GM19238 (cell line): ENCODE data around the gene MYBPC3.
"Not testable (repeated sequence)": the region's sequence is repeated elsewhere in the genome, so short reads cannot be mapped to it uniquely, and the experiment has no call there.

ENCODE experiments used
- DNase-seq: peaks from one replicate; pipeline ENCODE4 v3.0.0; 2011; ENCODE audit warnings: low spot score; ENCODE audit not compliant: insufficient read length

MYBPC3 gene

DNA sequence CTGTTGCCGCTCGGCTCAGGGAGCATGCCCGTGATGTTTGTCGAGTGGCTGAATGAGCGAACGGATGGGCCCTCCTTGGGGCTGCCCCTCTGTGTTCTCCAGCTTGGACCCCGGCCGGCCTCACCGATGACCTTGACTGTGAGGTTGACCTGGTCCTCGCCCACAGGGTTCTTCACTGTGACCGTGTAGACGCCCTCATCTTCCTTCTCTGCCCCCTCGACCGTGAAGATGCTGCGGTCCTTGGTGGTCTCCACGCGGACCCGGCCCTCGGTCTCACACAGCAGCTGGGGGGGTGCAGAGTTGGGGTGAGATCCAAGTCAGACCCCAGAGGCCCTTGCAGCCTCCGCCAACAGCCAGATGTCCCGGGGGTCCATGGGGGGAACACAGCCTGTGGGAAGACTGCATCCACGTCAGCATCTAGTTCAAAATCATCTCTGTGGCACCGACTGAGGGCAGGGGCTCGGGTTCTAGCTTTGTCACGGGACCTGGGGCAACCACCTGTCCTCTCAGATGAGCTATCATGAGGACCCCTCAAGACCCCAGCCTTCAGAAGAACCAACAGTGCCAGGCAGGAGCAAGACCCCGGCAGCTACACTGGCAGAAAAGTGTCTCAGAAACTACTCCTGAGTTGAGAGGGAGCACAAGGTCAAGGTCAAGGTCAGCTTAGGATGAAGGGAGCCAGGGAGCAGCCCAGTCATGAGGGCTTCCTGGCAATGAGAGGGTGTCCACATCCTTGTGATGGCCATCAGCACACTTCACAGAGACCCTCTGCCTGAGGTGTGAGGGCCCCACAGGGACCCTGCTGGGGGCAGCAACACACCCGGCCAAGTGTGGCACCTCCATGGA, 13.9 kb downstream of the MYBPC3 start:
- no peak for DNase-seq

DNA sequence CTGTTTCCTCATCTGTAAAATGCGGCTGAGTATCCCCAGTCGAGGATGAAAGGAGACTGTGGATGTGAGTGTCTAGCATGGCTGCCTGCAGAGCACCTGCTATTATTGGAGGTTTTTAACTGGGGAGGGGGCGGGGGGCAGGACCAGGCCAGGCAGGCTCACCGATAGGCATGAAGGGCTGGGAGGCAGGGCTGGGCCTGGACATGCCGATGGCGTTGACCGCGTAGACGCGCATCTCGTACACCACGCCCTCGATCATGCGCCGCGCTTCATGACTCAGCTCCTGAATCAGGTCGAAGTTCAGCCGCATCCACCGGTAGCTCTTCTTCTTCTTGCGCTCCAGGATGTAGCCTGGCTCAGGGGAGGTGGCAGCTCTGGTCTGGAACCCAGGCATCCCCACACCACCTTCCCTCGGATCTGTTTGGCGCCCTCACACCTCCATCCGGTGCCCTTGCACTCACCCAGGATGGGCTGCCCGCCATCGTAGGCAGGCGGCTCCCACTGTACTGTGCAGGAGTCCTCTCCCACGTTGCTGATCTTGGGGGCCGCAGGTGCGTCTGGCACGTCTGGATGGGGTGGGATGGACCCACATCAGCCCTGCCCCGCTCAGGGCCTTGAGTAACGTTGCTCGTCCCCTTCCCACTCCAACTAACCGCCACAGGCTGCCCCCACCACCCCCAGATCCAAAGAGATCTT, 15.1 kb downstream of the MYBPC3 start:
- no peak for DNase-seq

DNA sequence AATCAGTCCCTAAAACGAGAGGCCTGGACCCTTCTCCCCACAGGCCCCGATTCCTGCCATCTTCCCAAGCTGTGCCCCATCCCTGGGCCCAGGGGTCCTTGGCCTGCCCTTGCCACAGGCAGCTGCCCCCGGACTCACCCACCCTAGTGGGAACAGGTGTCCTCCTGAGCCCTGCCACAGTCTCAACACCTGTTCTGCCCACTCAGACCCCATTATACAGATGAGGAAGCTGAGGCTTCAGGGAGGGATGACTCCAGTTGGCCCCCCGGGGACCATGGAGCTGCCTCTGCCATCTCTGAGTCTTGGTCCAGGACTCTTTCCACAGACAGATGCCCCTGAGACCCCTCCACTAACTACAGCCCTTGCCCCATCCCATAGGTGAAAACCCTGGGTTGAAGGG, 15.9 kb downstream of the MYBPC3 start:
- DNase-seq = no peak

DNA sequence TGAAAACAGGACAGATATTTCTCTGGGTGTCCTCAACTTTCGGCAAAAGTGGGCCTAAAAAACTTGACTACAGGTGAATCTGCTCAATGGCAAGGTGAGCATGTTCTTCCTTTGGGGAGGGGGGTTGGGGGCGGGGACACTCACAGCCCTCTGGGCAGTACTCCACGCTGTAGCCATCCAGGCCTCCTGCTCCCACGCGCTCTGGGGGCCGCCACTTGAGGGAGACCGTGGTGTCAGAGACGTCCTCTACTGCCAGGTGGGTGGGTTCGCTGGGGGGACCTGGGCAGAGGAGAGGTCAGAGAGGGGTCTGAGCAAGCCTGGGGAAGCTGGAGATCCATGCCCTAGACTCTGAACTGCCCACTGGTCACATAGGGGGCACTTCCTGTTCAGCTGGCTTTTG, 16.8 kb downstream of the MYBPC3 start:
- DNase-seq = no peak

DNA sequence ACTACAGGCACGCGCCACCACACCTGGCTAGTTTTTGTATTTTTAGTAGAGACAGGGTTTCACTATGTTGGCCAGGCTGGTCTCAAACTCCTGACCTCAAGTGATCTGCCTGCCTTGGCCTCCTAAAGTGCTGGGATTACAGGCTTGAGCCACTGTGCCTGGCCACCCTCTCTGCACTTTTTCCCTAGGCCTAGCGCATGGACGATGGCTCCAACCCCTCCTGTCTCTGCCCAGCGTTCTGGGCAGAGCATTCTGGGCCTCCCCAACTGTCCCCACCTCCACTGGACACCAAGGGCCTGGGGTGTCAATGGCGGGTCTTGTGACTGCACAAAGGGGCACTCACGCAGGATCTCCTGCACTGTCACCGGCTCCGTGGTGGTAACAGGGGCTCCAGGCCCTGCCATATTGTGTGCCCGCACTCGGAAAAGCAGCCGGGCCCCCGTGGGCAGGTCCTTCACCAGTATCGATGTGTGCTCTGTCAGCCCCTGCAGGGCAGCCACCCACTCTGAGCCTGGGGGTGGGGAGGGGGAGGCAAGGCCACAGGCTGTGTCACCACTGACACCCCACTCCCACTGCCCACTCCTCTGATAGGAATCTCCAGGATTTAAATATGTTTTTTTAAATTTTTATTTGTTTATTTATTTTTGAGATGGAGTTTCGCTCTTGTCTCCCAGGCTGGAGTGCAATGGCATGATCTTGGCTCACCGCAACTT, 17.6 kb downstream of the MYBPC3 start:
- DNase-seq = not testable (repeated sequence)

DNA sequence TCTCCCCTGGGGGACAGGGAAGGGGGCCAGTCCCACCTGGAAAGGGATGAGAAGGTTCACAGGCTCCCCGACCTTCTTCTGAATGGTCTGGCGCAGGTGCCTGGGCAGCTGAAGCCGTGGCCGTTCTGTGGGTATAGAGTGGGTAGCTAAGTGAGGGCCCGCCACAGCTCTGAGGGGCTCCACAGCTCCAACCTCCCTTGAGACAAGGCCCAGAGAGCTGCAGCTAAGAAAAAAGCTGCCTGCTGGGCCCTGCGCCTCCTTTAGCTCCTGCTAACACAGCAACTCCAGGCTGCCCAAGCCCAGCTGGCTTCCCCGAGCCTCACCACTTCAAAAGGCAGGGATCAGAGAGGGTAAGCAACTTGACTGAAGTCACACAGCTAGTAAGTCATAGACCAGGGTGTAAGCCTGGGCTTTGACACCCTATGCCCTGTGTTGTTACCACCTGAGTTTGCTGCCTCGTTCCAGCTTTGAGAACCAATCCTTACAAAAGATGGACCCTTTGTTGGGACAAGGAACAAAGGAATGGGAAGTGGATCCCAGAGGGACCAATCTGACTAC, 18.5 kb downstream of the MYBPC3 start:
- no peak for DNase-seq

DNA sequence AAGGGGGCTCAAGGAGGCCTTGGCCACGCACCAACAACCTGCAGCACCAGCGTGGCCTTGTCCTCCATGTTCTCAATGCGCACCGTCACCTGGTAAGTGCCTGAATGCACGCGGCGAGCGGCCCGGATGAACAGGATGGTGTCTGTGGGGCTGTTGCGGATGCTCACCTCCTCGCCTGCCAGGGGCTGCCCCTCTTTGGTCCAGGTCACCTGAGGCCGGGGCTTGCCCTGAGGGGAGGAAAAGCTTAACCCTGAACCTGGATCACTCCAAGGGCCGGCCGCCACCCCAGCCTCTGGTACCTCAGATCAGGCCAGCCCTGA, 19.0 kb downstream of the MYBPC3 start:
- DNase-seq = no peak

DNA sequence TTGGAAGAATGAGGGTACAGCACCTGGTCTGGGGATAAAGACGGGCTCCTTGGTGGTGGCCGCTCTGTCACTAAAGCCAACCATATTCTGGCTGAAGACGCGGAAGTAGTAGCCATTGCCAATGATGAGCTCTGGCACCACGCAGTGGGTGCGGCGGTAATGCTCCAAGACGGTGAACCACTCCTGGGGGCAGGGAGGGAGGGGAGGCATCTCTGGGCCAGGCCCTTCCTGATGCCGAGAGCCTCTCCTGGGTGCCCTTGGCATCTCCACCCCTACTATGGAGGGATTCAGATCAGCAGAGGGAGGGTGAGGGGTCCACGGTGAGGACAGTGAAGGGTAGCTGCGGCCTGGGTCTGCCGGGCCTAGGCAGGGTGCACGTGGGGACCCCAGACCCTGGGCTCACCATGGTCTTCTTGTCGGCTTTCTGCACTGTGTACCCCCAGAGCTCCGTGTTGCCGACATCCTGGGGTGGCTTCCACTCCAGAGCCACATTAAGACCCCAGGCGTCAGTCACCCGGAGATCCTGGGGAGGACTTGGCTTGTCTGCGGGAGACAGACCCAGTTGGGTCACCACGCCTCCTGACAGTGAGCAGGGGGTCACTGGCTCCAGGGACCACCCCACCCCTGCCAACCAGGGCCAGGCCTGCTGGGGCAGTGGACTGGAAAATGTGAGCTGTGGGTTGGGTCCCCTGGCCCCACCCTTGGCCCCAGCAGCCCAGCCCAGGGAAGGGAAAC, 19.5 kb downstream of the MYBPC3 start:
- no peak for DNase-seq

DNA sequence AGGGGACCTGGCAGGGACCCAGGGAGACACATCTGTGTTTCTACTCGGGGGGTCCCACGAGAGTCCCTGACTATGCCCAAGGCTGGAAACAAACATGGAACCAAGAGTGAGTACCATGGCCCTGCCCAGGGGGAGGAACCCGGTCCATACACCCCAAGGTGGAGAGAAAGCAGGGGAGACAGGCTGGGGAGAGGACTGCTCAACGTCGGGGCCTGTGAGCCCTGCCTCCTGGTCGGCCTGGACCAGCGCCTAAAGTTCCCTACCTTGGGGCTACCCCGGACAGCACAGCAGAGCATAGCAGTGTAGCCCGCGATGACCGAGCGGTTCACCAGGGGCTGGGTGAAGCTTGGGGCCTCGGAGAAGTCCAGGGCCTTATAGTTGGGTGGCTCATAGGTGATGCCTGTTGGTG, 20.2 kb downstream of the MYBPC3 start:
- no peak for DNase-seq

DNA sequence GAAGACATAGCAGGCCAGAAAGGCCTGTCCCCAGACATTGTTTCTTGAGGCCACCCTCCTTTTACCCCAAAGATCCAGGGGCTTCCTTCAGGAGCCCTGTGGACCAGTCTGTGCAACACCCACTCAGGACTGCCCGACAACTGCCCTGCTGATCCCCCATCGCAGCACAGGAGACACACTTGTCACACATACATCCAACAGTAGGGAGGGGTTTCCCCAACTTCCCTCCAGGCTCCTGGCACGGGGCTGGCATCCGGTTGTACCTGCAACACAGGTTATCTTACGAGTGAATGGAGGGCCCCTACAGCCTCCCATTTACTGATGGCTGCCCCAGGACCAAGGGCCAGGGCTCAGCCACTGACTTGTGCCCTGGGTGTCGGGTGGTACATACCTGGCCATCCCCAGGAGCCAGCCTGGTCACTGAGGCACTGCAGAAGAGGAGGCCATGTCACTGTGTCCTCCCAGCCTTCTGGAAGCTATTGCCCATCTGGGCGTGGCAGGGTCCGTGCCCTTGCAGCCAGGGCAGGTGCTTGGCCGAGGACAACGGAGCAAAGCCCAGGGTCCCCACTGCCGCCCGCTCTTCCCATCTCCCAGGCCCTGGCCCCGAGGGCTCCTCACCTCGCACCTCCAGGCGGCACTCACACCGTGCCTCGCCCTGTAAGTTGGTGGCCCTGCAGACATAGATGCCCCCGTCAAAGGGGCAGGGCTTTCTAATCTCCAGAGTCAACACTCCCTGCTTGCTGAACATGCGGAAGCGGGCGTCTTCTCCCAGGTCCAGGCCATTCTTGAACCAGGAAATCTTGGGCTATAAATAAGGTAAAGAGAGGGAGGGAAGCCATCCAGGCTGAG, 20.8 kb downstream of the MYBPC3 start:
- DNase-seq = no peak

DNA sequence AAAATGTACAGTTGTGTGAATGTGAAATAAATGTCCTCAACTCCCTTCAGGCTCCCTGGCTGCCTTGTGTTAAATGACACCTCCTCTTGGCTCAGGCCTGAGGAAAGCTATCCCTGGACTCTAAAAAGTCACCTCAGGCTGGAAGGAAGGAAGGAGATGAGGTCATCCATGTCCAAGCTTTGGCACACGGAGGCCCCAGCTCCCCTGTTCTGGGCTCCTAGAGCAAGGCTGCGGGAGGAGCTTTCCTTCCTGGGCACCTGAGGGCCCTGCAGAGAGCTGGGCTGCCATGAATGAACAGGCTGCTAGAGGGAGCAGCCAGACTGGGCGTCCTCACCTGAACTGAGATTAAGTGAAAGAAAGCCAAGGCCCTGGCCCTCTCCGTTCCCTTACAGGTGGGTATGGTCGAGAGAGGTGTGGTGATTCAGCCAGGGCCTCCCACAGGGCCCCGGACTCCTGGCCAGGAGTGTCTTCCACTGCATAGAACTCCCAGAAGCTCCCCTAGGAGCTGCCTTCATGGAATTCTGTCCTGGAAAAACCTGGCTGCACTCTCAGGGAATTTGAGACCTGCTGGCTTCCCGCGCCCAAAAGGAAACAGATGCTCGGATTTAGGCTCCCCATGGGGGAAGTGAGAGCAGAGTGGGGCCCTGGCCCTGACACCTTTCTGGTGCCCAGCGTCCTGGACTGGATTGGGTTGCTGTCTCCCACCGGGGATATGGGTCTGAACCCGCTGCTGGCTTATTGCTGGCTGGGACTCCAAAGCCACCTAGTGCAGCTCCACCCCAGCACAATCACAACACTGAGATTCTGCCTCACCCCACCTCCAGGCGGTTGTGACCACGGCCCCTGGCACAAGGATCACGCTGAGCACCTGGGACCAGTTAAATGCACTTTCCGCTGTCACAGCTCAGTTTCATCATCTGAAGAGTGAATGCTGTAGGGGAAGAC, 22.2 kb downstream of the MYBPC3 start:
- no peak for DNase-seq

DNA sequence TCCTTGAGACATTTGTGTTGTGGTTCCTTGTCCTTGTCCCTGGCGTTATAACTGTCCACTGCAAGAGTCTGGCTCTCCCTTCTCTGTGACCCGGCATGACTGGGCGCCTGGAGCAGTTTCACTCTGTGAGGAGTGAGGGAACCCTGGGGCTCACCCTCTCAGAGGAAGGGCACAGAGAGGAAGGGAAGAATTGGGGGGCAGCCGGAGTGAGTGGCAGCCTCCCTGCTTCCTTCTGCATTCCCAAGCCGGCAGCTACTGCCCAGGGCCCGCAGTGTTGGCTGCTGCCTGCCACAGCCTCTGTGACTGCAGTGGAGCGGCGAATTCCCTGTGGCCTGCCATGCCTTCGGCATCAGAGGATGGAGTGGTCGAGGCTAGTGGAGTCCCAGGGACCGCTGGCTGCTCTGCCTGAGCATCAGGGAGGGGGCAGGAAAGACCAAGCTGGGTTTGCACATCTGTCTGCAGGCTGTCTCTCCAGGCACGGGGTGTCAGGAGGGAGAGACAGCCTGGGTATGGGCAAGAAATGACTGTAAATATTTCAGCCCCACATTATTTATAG, 23.0 kb downstream of the MYBPC3 start:
- DNase-seq = no peak

DNA sequence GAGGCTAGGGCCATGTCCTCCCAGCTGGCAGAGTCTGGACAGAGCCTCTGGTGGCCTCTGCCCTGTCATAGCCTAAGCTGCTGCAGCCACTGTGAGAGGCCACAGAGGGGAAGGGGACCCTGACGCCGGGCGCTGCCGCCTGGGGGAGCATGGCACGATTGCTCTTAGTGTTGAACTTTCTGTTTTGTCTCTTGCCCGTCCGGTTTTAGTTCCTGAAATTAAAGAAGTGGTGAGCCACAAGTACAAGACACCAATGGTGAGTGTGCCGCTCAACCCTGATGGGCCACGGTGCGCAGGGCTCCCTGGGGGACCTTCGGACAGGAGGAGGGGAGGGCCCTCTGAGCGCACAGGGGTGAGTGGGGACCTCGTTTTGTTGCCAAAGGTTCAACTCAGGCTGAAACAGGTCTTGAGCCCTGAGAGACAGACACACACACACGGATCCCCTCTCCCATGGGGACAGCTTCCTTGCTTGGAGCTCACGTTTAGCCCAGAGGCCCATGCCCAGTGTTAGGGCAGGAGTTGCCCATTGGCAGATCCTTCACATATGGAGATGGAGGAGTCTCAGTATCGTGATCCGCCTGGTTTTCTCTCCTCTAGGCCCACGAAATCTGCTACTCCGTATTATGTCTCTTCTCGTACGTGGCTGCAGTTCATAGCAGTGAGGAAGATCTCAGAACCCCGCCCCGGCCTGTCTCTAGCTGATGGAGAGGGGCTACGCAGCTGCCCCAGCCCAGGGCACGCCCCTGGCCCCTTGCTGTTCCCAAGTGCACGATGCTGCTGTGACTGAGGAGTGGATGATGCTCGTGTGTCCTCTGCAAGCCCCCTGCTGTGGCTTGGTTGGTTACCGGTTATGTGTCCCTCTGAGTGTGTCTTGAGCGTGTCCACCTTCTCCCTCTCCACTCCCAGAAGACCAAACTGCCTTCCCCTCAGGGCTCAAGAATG, 23.8 kb downstream of the MYBPC3 start:
- DNase-seq = no peak

DNA sequence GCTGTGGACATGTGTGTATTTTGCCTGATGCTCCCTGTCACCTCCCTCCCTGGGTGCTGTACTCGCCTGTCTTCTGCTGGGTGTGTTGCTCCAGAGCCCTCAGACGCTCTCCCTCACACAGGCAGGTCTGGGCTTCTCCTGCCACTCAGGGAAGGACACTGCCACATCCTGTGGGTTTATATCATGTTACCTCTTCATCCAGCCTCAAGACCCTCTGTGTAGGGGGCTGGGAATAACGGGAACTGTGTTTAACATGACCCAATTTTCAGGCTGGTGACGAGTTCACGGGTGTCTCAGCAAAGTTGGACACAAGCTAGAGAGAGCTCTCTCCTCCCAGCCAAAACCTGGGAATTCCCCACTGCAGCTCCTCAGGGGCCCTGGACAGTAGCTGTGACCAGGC, 24.6 kb downstream of the MYBPC3 start:
- no peak for DNase-seq

DNA sequence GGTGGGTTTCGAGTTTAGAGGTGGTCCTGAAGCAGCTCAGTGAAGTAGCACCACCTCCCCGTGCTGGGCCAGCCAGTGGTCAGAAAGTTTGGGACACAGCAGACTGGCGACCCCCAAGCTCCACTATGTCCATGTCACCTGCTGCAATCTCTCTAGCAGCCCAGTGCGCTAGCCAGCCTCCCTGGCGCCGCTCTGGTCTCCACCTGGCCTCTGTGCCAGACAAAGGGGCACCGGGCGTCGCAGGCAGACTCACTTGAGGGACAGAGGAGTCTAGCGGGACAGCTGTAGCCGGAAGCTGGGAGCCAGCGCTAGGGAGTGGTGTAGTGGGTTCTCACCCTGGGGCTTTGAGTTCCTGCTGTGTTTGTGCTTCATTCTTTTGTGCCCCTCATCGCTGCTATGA, 25.5 kb downstream of the MYBPC3 start:
- DNase-seq = no peak

DNA sequence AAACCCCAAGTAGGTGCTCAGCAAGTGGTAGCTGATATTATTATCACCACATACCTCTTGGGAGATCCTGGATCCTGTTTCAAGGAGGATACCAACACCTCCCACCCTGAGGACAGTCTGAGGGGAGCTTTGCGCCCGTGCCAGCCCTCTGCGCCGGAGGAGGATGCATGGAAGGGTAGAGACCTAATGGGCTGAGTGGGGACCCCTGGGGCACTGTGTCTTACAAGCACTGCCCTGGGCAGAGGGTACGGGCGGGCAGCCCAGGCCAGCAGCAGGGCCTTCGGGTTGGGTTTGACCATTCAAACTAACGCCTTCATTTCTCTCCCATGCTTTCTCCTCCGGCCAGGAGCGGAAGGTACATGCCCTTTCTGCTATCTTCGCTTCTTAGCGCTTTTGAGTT, 26.3 kb downstream of the MYBPC3 start:
- DNase-seq = no peak

DNA sequence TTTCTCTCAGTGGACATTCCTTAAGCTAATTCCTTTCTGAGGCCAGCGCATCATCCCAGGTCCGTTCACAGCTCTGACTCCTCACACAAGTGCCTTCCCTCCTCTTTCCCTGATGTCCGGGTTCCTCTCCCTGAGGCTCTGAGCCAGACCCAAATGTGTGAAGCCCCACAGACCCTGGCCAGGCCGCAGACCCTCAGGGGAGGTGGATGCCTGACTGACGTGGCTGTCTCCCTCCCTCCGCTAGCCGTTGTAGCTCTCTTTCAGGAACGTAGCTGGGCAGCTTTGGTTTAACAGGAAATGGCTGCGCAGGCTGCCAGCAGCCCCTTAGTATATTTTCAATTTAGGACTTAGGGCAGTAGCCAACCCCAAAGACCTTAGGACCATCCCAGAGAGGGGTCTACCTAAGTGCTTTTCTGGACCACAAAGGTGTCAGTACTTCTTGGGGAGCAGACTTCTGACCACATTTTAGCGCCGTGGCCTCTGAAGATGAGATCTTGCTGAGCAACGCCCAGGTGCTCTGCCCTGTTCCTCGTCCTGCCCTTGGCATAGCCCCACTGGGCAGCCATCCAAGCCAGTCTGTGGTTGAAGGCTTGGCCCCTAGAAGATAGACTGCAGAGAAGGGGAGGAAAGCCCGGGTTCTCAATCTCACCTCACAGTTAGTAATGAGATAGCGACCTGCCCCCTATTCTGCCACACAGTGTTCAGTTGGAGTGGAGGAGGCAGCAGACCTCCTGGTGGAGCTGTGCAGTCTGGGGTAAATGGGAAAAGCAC, 27.0 kb downstream of the MYBPC3 start:
- DNase-seq = no peak
